GM12872 (cell line): ENCODE data around the gene RBM20.

Source experiments
- TF ChIP-seq, protein P1 (sequence below): IDR thresholded peaks from 3 replicates; pipeline ENCODE4 v1.5.1; 2011; ENCODE audit warnings: low read depth, mild to moderate bottlenecking, low read length, moderate library complexity; ENCODE audit not compliant: insufficient read depth

Gene RBM20

DNA sequence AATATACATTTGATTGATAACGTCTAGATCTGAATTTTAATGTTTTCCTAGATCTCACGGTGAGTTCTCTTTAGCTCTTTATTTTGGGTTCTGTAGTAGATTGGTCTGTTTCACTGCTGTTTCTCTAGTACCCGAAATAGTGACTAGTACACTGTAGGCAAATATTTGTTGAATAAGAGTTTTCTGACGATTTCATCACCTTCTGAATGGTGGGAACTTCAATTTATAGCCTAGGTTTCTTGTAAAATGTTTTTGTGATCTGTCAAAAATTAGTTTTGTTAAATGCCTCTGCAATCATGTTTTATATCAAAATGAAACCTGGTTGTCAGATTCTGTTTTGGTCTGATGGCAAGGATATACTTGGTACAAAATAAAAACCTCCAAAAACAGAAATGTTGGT lies 237.8 kb downstream of the RBM20 start:
- TF ChIP-seq, protein P1, sequence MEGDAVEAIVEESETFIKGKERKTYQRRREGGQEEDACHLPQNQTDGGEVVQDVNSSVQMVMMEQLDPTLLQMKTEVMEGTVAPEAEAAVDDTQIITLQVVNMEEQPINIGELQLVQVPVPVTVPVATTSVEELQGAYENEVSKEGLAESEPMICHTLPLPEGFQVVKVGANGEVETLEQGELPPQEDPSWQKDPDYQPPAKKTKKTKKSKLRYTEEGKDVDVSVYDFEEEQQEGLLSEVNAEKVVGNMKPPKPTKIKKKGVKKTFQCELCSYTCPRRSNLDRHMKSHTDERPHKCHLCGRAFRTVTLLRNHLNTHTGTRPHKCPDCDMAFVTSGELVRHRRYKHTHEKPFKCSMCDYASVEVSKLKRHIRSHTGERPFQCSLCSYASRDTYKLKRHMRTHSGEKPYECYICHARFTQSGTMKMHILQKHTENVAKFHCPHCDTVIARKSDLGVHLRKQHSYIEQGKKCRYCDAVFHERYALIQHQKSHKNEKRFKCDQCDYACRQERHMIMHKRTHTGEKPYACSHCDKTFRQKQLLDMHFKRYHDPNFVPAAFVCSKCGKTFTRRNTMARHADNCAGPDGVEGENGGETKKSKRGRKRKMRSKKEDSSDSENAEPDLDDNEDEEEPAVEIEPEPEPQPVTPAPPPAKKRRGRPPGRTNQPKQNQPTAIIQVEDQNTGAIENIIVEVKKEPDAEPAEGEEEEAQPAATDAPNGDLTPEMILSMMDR, result no peak

DNA sequence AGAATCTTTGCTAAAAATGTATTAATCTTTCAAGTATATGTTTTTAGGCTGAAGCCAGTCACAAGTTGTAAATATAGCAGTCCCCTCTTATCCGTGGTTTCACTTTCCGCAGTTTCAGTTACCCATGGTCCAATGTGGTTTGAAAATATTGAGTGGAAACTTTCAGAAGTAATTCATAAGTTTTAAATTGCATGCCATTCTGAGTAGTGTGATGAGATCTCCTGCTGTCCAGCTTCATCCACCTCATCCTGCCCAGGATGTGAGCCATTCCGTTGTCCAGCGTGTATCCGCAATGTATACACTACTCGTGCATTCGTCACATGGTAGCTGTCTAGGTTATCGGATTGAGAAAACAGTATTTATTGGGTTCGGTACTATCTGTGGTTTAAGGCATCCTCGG lies 239.8 kb downstream of the RBM20 start:
- TF ChIP-seq, protein P1, result no peak

DNA sequence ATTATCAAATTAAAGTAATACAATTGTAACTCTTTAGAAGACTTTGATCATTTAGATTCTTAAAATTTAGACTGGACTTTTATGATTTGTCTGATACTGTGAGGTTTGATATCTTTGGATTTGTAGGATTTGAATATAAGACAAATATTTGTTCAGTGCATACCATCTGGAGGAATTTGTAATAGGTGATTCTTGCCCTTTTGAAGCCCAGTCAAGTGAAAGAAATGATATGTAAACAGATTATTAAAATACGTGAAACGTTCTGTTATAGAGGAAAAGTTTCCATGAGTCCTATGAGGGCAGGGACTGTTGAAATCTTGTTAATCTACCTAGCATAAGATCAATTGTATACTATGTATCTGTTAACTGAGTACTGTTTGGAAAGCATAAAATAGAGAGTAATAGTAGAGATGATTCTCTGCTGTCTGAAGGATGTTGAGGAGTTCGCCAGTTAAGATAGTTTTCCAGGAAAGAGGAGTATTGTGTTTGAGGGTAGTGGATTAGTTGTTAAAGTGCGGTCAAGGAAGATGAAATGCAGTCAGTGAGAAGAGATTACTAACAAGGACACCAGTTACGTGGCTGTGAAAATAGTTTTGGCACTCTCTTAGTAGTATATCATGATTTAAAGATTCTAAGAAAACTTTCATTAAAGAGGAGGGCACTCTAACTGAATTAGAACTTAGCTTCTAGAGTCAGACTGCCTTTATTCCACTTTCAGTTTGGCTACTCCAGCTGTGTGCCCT lies 242.0 kb downstream of the RBM20 start:
- TF ChIP-seq, protein P1, result no peak

DNA sequence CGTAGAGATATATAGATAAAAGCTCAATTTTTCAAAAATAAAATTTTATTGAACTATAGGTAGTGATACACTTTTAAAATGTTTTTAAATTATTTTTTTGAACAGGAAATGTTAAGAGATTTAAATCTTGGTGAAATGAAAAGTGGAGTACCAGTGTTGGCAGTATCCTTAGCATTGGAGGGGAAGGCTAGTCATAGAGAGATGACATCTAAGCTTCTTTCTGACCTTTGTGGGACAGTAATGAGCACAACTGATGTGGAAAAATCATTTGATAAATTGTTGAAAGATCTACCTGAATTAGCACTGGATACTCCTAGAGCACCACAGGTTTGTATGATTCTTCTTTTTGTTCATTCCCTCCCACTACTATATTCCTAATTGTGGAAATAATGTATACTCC lies 243.4 kb downstream of the RBM20 start:
- TF ChIP-seq, protein P1, result no peak
